Activated CD8-positive, alpha-beta memory T cell treated with anti-CD3 and anti-CD28 coated beads, Interleukin-2, amount 50 U/mL, for 48 hours (primary cell): ENCODE results near the gene NEK10.

Source experiments
- DNase-seq: peaks from one replicate; pipeline ENCODE4 v3.0.0-alpha.2; 2020

NEK10 gene

DNA sequence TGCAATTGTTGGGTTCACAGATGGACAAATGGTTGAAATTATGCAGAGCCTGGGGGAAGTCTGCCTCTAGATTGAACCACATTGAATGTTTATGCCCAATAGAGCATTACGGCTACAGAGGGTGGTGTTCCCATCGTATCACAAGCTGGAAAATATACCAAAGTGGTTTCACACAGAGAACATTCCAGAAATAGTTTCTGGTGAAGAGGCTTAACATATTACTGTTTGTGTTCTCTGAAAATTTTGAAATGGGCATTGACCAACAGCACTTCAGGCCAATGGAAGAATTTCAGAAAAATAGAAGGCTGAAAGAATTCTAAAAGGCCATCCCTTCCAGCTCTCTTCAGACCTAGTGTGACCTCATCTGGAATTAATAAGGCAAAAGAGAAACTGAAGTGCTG is 203.9 kb downstream of the NEK10 start:
- no peak for DNase-seq

- DNase-seq = no peak
Measured at GRCh38 chr3:27160779-27161287, 208.3 kb downstream of the NEK10 start.

DNA sequence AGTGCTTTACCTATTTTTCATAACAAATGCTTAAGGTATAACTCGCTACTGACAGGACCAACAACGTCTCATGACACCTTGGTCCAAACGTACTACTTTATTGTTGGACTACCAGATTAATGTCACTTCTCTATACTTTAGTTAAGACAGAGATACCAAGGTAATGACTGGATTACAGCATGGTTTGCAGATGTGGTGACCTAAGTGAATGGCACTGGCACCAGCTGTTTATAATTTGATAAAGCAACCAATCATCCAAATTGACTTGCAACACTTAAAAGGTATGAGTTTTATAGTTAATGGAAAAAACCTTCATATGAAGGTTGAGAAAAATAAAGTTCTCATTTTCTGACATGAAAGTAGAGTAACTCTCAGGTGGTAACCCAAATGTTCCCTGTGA is 209.0 kb downstream of the NEK10 start:
- no peak for DNase-seq

GRCh38 chr3:27147215-27147614 is 222.0 kb downstream of the NEK10 start:
- no peak for DNase-seq

DNA sequence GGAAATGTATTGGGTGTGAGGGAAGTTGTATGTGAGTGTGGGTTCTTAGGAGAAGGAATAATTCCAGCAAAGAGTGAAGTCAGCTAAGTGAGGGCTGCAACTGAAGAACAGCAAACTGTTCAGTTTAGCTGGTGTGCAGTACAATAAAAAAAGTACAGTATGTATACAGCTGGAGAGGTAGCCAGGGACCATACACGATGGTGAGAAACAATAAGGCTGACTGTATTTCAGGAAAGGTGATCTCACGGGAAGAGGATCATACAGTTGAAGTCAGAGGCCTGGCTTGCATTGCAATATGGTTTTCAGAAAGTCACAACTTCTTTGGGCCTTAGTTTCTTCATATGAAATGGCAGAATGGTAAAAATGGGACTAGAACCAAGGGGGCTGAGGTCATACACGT is 222.4 kb downstream of the NEK10 start:
- no peak for DNase-seq

DNA sequence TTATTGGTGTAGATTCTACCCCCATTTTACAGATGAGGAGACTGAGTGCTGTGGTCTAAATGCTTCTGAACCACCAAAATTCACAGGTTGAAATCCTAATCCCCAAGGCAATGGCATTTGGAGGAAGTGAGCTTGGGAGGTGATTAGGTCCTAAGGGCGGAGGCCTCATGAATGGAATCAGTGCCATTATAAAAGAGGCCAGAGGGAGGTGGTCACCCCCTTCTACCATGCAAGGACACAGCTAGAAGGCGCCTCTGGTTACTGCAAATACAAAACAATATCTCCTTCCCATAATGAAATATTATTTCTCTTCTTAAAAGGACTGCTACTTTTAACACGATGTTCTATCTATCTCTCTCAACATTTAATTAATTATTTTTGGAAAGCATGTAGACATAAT is 223.5 kb downstream of the NEK10 start:
- DNase-seq = no peak

- no peak for DNase-seq
Measured at GRCh38 chr3:27141668-27142067, 227.5 kb downstream of the NEK10 start.

- DNase-seq = no peak
Measured at GRCh38 chr3:27138562-27138961, 230.6 kb downstream of the NEK10 start.

DNA sequence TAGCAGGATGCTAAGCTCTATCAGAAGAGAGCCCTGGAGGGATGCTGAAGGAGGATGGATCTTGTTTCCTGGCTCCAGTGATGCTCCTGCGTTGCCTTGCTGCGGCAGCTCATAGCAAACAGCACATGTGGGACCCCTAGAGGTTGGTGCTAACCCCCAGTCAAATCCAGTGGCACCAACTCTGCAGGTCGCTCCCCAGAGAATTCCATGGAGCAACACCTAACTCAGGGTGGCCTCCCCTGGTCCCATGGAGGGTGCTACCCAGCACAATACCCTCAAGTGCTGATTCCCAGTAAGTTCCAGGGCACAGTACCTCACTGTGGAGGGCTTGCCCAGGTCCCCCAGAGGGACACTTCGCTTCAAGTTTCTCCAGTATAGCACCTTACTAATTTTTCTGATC is 231.2 kb downstream of the NEK10 start:
- no peak for DNase-seq

DNA sequence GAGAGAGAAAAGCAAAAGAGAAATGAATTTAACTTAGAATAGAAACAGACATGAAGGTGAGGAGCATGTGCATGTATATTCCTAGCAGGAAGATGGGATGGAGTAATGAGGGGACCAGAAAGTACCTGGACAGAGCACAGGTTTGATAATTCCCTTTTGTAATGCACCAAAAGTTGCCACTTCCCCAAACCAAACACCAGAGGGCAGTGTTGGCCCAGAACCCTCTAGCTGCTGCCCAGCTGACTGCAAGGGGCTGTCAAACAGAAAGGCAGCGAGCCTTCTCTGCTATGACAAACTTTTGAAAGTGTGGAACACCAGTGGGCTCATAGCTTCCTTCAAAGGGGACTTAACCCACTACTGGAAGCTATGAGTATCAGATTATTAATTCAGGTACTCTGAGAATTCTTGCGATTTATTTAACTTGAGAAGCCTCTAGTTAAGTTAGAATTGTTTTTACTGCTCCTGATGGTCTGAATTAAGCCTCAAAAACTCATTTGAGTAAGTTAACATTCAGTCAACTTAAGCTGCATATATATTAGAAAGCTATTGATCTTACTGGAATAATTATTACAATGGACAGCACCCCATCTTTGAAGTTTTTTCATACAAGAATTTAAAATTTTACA is 234.9 kb downstream of the NEK10 start:
- DNase-seq = peak; percentile 75

DNA sequence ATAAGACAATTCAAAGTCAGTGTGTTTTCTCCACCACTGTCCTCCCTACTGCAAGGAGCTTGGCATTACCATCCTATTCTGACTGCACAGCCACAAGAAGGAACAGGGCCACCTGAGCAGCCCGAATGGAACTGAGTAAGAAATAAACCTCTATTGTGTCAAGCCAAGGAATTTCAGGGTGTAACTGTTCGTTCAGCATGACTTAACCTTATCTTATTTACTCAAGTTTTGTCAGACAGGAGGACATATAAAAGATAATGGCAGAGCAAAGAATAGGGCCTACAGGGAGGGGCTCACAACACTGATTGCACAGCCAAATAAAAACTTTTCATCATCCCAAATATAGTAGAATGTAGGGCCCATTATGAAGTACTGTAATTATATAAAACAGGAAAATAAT is 236.1 kb downstream of the NEK10 start:
- no peak for DNase-seq

DNA sequence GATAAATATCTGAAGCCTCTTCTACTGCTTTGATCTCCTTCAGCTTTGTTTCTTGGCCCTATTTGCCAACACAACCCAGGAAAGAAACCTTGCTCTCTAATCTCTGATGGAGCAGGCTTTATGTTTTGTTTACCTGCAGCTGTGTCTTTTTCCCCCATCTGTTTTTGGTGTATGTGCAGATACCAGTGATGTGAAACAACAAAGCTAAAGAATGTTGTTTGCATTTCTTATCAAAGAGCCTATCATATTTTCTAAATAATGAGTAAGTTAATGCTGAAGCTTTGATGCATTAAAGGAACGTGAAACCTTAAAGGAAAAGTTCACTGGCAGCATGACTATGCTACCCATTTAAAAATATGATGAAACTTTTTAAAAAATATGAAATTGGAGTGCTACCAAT is 238.4 kb downstream of the NEK10 start:
- DNase-seq = no peak

DNA sequence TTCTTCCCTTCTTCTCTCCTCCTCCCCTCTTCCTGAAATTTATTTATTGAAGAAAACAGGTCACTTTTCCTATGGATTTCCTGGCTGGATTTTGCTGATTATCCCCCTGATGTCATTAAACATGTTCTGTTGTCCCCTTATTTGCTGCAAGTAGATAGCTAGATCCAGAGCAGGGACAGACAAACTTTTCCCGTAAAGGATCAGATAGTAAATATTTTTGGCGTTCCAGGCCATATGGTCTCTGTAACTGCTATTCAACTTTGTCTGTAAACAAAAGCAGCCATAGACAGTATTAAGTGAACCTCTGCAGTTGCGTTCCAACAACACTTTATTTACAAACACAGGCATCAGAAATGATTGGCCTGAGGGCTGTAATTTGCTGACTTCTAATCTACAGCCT is 241.3 kb downstream of the NEK10 start:
- DNase-seq = no peak

DNA sequence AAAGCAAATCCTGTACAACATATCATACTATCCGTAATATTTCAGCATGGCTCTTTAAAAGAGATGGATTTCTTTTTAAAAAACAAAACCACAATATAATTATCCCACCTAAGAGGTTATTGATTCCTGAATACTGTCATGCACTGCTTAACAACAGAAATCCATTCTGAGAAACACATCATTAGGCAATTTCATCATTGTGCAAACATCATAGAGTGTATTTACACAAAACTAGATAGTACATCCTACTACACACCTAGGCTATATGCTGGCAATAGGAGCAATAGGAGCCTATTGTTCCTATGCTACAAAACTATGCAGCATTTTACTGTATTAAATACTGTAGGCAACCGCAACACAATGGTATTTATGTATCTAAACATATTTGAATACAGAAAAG is 242.0 kb downstream of the NEK10 start:
- DNase-seq = no peak

- DNase-seq = no peak
Measured at GRCh38 chr3:27125821-27126501, 243.2 kb downstream of the NEK10 start.

- DNase-seq = no peak
Measured at GRCh38 chr3:27119639-27120038, 249.5 kb downstream of the NEK10 start.

GRCh38 chr3:27115352-27115751 is 253.8 kb downstream of the NEK10 start:
- no peak for DNase-seq

GRCh38 chr3:27114684-27115083 is 254.5 kb downstream of the NEK10 start:
- DNase-seq = no peak

GRCh38 chr3:27114129-27114528 is 255.1 kb downstream of the NEK10 start:
- no peak for DNase-seq

- DNase-seq = no peak
Measured at GRCh38 chr3:27110020-27110419, 259.2 kb downstream of the NEK10 start.

GRCh38 chr3:27108322-27108721 is 260.9 kb downstream of the NEK10 start:
- DNase-seq = no peak

DNA sequence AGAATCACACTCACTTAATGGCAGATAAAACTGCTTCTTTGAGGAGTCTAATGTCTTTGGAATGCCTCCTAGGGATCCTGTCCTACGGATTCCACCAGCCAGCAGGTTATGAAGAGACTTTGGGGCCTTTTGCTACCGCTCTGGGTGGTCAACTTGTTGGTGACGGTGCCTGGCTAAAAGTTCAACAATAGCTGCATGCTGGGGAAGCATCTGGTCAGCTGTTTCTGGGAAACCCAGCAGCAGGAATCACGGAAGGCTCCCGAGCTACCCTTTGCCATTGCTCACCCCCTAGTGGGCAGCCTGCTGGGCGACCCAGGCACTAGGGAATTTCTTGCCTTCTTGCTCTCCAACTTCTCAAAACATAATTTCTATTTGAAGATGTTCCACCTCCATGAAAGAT is 263.3 kb downstream of the NEK10 start:
- DNase-seq = no peak

DNA sequence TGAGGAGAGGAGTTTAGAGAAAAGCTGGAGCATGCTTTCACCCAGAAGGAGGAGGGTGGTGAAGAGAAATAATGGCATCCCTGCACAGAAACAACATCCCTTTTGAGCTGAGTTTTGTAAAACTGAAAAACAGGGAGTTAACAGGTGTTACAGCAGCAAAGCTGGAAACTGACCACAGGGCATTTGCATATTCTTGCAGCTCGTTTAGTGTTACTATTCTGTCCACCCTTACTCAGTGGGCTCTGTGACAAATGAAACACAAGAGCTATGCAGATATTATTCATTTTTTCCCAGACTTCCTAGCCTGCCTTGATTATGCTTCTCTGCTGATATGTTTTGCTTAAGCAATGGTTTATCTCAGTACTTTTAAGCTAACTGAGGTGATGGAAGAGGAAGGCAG is 272.0 kb downstream of the NEK10 start:
- no peak for DNase-seq

GRCh38 chr3:27095553-27096222 is 273.5 kb downstream of the NEK10 start:
- DNase-seq = no peak
